GM20000 (cell line): ENCODE measurements around the gene KCND3.

Source experiments
- DNase-seq: peaks from one replicate; pipeline ENCODE4 v3.0.0; 2012; ENCODE audit warnings: low spot score
- CTCF ChIP-seq: IDR thresholded peaks from 2 replicates; pipeline ENCODE4 v1.5.1; 2012; ENCODE audit warnings: mild to moderate bottlenecking, control low read depth; ENCODE audit errors: extremely low read depth, missing control alignments

The KCND3 gene

DNA sequence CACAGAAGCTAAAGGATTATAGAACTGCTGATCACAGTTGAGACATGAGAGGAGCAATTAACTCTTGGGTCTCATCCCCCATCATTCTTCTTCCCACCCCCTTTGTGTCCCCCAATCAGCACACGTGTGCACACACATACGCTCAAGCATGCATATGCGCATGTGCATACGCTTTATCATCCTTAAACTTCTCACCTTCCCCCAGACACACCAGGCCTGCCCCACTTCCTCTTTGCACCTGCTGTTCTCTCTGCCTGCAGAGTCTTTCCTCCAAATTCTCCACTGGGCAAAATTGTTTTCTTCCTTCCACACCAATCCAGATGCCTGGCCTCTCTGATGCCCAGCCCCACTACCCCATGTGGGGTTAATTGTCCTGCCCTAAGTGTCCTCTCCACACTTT lies 13.0 kb upstream of the KCND3 start:
- TF ChIP-seq CTCF, result no peak
- DNase-seq, result no peak

- no peak for DNase-seq
- no peak for TF ChIP-seq CTCF
Observed at GRCh38 chr1:112001436-112001835, 12.0 kb upstream of the KCND3 start.

DNA sequence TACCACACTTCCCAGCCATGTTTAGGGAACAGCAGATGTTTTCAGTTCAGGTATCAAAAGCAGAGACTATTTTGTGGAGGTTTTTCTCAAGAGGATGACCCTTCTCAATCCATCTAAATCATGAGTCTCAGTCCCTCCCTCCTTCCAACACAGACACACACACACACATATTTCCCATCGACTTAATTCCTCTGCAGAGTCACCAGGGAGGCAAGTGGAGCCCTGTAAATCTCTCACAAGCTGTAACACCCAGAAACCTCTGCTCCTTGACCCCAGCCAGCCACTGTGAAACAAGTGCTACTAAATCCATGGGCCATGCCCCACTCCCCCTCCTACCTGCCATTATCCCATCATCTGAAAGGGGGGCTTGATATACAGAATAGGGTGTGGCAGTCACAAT lies 10.6 kb upstream of the KCND3 start:
- TF ChIP-seq CTCF, result no peak
- no peak for DNase-seq

GRCh38 chr1:111998332-111998731 lies 8.9 kb upstream of the KCND3 start:
- TF ChIP-seq CTCF, result no peak
- DNase-seq, result no peak

DNA sequence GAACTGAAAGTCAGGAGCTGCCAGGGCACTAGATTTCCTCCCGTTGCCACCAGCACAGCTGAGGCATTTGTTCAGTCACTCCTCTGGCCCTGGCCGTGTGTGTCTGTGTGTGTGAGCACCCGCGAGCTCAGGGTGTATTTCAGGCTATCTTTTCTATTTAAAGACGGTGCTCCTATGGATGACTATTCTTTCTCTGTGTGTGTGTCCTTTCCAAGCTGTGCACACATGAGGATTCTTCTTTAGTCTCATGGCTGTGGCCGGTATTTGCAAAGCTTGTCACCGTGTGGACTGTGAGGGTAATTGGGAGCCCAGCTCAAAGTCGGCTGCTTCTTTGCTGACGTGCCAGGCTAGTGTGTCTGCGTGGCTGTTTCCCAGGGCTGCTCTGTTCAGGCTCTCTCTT lies 3.0 kb upstream of the KCND3 start:
- TF ChIP-seq CTCF, result no peak

GRCh38 chr1:111990878-111991718 lies 1.6 kb upstream of the KCND3 start:
- DNase-seq, result no peak
- no peak for TF ChIP-seq CTCF

More for the DNA sequence above, 3.0 kb upstream of the KCND3 start:
- DNase-seq, result no peak

DNA sequence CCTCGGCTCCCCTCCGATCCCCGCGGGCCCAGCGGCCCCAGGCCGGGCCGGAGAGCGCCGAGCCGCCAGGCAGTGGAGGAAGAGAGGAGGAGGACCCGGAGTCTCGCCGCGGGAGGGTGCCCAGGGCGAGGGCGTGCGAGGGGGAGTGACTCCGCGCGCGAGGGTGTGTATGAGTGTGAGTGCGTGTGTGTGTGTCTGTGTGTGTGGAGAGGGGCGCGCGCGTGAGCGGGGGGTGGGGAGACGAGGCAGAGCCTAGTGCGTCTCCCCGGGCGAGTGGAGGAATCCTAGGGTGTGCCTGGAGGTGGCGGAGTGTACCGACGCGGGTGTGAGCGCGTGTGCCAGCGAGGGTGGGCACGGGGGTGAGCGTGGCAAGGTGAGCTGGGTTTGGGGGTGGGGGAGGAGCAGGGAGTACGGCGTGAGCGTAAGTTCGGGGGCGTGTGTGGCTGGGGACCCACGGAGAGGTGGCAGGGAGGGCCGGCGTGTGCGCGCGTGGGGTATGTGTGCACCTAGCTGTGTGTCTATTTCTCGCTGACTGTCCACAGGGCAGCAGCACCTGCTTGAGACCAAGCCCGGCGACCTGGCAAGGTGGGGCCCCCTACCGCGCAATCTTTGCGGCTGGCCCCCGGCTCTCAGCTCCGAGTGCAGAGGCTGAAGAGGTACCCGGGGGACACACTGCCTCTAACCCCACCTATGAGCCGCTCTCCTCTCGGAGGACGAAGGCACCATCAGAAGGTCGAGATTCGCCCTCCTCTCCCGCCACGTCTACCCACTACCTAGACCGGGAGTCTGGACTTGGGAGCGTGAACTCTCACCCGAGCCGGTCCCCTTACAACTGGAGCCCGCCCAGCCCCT lies 784 bp upstream of the KCND3 start:
- TF ChIP-seq CTCF, result no peak
- no peak for DNase-seq
